HG02885 (cell line): ENCODE results near the gene PCLO.
"Not testable (repeated sequence)": the region's sequence is repeated elsewhere in the genome, so short reads cannot be mapped to it uniquely, and the experiment has no call there.

Source experiments
- ATAC-seq: cut with Tn5 transposase; IDR thresholded peaks from one replicate; pipeline ENCODE4 v1.9.1; 2021; ENCODE audit warnings: mild to moderate bottlenecking; ENCODE audit not compliant: unreplicated experiment, poor library complexity

PCLO gene

DNA sequence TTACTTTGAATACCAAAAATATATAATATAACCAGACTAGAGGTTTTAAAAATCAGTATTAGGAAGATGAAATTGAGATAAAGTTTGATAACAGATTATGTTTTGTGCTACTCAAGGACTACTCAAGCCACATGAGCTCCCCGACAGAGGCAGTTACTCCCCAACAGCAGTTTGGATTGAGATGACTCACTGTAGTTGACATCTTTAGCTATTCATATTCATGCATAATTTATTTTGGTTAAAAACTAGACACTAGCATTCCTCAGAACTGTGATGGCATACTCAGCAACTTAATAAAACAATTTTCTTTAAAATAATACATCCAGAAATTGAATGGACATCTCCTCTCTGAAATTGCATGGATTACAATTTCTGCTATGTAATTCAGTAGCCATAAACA lies 19.6 kb downstream of the PCLO start:
- ATAC-seq: no peak

DNA sequence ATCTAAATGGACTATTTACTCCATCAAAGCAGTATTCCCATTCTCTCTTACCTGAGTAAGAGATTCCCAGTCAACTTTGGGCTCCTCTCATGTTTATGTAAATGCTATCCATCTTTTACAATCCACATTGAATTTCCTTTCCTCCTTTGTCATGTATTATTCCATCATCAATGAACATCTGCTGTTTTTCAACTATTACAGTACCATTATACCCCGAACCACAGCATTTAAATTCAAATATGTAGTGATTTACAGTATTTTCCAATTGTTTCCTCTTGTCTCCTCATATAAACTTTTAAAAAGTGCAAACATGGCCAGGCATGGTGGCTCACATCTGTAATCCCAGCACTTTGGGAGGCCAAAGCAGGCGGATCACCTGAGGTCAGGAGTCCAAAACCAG lies 20.3 kb downstream of the PCLO start:
- no peak for ATAC-seq

DNA sequence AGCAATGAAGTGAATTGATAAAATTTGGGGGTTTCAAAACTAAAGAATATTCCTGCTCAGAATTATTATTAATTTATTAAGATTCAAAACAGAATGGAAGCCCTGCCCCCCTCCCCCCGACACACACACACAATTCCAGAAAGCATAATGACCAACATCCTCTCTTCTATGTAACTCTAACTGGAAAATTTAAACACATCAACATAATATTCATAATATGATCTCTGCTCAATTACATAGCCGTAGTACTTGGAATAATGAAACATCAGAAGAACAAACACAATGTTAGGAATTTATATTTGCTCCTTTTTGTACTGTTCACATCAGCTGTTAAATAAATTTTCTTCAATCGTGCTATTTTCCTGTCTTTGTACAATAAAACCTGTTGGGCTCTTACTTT lies 20.8 kb downstream of the PCLO start:
- no peak for ATAC-seq

DNA sequence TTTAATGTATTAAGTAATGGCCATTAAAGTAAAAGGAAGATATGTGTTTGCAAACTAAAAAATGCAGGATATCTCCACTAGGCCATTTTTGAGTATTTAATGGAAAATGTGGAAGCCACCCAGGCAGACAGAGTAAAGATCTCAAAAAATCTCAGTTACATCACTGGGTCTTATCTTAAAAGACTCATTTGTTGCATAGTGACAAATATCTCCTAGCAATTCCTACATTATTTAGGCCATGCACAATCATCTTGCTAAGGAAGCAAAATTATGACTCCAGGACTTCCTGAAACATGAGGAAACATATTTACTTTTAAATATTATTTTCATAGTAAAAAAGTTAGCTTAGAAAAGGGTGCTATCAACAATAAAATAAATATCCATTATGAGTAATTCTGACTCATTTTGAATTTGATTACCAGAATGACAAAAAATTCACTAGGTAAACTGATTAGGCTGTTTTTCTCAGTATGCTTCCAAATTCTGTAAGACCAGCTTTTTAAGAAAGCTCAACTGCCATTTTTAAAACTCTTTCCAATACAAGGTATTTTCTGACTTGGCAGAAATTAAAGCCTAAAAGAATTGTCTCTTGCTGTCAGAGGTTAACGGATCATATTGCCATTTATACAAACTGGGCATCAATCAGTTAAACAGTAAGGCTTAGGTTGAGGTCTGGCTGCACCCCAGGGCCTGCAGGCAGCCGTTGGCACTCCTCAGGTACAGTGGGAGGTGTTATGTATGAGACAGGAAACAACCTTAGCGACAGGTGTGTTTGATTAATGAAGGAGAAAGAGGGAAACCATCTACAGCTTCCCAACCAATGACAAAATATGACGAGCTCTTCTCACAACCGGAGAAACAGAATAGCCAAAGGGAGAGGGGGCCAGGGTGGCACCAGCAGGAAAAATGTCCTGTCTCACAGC lies 31.8 kb downstream of the PCLO start:
- no peak for ATAC-seq

DNA sequence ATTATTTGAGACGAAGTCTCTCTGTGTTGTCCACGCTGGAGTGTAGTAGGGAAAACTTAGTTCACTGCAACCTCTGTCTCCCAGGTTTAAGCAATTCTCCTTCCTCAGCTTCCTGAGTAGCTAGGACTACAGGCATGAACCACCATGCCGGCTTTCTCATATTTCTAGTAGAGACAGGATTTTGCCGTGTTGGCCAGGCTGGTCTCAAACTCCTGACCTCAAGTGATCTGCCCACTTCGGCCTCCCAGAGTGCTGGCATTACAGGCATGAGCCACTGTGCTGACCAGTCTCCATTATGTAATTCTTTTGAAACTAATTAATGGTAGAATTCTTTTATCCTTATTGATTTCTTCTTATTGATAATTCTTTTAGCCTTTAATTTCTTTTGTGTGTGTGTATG lies 32.5 kb downstream of the PCLO start:
- no peak for ATAC-seq

DNA sequence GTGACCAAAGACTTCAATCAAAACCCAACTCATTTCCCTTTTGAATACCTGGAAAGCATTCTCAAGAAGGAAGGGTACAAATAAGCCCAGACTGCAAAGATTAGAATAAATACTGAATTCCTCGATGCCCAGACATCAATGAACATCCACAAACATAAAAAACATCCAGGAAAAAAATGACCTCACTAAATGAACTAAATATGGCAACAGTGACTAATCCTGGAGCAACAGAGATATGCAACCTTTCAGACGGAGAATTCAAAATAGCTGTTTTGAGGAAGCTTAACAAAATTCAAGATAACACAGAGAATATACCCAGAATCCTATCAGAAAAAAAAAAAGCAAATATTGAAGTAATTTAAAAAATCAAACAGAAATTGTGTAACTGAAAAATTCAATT lies 43.2 kb downstream of the PCLO start:
- ATAC-seq: no peak

DNA sequence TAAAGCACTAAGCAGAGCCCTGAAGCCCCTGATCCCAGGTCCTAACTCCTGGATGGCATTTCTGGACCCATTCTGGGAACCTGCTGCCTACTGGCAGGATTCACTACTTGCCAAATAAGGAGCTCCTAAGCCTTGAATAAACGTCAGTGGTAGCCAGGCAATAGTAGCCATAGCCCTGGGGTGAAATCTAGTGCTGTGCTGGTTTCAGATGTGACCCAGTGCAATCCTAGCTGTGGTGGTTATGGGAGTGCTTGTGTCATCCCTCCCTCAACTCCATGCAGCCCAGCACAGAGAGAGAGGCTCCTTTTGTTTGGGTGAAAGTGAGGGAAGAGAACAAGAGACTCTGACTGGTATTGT lies 43.7 kb downstream of the PCLO start:
- no peak for ATAC-seq

DNA sequence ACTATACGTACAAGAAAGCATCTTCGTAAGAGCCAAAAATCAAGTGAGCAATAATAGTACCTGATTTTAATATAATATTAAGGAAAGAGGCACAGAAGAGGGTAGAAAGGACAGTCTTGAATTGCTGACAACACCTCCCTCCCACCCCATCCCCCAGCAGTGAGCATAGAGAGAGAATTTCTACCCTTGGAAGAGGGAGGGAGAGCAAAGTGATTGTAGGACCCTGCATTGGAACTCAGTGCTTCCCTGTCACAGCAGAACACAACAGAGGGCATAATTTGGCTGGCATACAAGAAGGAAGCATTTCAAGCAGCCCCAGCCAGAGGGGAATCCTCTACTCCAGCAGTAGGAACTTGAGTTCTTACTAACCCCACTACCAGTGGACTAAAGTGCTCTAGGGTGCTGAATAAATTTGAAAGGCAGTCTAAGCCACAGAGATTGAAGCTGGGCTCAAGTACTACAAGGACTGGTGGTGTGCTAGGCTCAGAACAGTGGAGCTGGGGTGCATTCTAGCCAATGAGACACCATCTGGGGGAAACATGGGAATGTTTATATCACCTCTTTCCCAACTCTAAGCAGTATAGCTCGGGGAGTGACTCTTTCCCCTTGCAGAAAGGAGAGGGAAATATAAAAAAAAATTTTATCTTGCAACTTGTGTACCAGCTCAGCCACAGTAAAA lies 44.2 kb downstream of the PCLO start:
- ATAC-seq: no peak

DNA sequence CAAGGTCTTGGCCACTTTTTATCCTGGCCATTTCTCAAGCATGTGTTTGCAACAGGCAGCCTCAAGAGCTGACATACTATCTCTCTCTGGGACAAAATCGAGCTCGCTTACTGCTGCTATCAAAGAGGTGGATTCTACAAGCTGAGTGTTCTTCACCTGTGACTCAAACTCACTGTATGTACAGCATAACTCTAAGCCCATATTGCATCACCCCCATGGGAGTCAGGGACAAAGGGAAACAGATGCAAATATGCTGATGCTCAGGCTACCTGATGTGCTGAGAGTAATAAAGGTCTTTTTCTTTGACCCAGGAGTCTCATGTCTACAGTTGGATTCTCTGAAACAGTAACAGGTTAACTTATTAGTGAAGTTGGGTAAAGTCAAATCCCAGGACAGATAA lies 45.2 kb downstream of the PCLO start:
- ATAC-seq: no peak

DNA sequence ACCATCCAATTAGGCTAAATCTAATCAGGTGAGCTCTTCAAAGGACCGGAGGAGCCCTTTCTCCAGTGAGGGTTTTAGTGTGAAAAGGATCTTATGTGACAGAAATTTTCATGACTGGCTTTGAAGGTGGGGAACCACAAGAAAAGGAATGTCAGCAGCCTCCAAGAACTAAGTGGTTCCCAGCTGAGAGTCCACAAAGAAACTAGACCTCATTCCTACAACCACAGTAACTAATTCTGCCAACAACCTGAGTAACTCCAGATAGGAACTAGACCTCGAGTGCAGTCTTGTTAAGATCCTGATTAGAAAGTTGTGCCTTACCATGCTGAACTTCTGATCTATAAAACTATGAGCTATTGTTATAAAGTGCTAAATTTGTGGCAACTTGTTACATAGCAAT lies 51.3 kb downstream of the PCLO start:
- no peak for ATAC-seq

DNA sequence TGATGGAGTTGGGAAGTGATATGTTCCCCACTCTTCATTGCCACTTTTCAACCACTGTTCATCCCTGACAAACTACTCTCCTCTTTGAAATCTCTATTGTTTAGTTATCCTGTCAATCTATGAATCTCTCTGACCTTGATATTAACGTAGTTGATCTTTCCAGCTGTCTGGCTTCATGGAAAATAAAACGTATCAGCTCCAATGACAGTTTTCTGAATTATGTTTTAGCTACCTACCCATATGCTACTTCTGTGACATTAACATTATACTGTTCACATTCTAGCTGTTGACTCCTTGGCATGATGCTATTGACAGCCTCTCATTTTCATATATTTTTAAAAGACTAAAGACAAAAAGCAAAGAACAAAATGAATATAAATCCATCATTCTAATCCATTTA lies 53.3 kb downstream of the PCLO start:
- ATAC-seq: no peak

DNA sequence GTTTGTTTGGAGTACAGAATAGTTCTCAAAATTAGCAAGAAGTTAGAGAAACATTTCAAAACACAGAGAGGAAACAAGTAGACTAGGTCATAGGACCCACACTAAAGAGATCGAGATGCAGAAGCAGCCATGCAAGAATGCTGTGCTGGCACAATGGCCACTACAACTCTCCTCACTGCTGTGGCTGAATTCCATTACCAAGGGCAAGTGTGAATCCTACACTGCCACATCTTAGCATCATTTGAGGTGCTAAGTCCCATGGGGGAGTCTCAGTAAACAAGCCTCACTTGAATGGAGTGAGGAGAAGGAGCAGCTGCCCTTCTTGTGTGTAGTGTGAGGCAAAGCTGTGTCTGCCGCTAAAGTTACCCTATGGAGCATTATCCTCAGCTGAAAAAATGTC lies 56.7 kb downstream of the PCLO start:
- no peak for ATAC-seq

DNA sequence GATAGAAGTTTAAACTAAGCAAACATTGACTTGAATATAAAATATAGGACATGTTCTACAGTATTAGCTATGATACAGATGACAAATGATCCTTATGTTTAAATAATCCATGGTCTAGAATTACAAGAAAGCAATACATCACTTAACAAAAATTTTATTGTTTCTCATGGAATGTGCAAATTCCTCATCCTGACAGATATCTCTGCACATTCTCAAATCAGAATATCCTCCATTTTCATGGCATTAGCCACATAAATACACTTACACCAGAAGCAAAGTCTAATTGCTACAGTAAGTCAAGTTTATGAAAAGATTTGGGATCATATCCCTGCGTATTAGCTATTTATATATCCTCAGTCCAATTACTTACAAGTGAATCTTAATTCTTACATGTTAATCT lies 57.6 kb downstream of the PCLO start:
- ATAC-seq: no peak

DNA sequence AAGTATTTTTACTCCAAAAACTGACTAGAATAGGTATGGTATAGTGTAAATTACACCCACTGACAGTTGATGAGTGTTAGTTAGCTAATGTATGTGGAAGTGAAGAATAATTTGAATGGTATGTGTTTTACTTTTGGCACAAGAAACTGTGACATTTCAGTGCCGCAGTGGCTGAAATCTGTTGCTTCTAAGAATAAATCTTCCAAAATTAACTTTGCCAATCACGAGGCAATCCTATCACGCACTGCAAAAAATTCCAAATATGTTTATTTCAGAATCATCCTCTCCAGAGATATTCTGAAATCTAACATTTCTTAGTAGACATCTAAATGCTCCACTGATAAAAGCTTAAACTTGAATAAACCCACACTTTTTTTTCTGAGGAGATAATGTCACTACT lies 61.2 kb downstream of the PCLO start:
- ATAC-seq: no peak

DNA sequence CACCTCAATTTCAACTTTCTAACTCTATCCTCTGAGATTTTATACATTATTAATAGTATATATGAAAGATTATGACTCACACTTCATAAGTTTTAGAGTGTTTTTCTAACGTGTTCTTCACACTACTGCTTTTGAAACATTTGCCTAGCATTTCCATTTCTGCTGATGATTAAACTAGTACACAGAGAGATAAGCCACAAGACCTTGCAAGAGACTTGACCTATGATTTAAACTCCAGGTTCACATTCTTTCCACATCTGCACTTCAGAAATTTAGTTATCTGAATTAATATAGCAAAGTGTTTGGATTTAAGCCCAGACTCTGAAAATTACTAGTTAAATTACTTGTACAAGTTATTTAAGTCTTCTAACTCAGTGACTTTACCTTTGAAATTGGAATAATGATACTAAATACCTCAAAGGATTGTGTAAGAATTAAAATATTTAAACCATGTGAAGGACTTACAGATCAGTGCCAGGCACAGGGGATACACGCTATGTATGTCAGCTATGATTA lies 66.6 kb downstream of the PCLO start:
- ATAC-seq: no peak

DNA sequence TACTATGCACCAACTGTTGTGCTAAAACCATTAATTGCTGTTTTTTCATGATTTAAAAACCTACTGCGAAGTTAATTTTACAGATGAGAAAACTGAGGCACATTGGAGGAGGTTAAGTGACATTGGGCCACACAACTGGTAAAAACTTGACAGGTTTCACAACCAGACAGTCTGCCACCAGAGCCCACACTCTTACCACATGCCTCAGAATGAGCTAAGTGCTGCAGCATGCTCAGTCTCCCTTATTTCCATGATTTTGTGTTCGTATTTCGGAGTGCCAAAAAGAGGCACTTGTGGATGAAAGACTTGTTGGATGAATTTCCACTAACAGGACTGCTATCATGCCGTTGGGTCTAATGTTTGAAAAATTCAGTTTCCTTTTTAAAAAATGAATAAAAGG lies 77.4 kb downstream of the PCLO start:
- ATAC-seq: no peak

DNA sequence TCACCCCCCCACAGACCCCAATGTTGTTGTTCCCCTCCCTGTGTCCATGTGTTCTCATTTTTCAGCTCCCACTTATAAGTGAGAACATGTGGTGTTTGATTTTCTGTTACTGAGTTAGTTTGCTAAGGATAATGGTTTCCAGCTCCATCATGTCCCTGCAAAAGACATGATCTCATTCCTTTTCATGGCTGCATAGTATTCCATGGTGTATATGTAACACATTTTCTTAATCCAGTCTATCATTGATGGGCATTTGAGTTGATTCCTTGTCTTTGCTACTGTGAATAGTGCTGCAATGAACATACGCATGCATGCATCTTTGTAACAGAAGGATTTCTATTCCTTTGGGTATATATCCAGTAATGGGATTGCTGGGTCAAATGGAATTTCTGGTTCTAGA lies 82.8 kb downstream of the PCLO start:
- not testable (repeated sequence) for ATAC-seq

DNA sequence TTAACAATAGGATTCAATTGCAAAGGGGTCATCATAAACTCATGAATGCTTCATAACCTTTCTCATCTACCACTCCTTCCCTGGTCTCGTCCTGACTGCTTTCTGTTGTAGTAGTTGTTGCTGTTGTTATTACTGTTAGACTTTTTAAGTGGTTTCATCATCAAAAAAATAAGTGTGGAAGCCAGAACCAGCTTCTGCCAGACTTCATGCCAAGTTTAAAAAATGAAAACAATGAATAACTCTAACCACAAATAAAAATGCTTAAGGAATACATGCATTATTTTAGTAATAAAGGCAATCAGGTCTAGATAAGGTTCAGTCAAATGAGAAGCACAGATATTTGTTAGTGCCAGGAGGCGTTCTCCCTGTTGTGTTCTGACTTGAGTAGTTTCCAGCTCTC lies 85.4 kb downstream of the PCLO start:
- ATAC-seq: no peak

DNA sequence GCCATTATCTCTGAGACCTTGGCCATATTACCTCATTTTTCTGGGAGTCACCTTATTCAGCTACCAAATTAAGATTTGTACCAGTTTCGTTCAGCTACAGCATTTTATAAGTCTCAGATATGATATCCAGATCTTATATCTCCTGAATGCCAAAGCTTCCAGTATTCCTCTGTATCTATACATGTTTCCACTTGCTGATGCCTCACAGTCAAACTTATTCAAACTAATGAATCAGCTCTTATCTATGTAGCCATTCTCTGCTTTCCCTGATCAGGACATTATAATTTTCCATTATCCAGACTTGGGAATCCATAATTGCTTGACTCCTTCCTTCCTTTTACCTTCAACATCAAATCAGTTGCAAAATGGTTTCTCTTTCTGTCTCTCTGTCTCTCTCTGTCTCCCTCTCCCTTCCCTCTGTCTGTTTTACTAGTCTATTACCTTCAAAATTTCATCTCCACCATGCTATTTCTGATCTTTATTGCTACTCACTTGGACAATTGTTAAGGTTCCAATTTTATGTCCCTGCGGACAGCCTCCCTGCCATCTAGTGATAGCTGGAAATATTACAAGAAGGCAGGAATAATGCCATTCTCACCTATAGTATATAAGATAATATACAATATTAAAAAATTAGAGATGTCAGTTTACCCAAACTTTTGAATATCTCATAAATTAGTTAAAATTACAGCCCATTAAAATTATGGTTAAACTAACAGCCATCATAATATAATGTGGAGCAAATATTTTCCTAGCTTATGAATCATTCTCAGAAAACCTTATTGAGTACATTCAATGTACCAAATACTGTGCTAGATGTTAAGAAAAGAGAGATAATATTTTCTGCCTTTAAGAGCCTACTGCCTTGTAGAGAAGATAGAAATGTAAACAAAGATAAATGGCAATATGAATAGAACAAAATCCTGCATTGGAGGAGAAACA lies 89.8 kb downstream of the PCLO start:
- no peak for ATAC-seq

DNA sequence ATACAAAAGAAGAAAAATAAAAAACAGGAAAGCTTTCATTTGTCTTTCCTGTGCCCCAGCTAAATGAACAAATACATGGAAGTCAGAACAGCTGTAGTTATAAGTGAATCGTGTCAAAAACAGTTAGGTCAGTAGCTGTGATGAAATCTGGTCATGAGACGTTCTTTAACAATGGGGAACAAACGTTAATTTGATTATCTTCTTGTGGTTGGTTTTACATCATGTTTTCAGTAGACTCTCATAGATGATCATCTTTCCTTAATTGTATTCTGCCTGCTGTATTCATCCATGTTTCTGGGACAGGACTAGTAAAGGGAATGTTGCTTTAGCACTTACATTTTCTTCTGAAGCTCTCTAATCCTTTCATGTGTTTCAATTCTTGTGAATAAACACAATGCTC lies 97.0 kb downstream of the PCLO start:
- no peak for ATAC-seq

DNA sequence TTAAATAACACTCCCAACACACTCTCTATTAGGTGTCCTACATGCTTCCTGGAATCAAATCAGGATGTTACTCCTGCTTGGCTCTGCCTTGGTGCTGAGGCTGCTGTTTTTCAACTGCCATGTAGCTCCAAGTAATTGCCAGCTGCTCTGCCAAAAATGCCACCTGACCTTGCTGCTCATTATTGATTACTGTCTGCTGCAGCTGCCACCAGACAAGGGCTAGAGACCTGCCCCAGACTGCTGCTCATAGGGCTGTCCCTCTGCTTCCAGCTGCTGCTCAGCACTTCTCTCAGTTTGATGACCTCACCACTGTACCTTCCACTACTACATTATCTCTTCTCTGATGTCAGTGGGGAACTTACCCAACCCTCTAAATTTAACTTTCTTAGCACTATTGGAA lies 102.5 kb downstream of the PCLO start:
- no peak for ATAC-seq
